ENCODE data around the gene GFOD2.
A peak's percentile ranks its signal among the peaks of the same experiment; 100 is the strongest.
"Not testable (repeated sequence)": the region's sequence is repeated elsewhere in the genome, so short reads cannot be mapped to it uniquely, and the experiment has no call there.

The GFOD2 gene, protein sequence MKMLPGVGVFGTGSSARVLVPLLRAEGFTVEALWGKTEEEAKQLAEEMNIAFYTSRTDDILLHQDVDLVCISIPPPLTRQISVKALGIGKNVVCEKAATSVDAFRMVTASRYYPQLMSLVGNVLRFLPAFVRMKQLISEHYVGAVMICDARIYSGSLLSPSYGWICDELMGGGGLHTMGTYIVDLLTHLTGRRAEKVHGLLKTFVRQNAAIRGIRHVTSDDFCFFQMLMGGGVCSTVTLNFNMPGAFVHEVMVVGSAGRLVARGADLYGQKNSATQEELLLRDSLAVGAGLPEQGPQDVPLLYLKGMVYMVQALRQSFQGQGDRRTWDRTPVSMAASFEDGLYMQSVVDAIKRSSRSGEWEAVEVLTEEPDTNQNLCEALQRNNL

DNA sequence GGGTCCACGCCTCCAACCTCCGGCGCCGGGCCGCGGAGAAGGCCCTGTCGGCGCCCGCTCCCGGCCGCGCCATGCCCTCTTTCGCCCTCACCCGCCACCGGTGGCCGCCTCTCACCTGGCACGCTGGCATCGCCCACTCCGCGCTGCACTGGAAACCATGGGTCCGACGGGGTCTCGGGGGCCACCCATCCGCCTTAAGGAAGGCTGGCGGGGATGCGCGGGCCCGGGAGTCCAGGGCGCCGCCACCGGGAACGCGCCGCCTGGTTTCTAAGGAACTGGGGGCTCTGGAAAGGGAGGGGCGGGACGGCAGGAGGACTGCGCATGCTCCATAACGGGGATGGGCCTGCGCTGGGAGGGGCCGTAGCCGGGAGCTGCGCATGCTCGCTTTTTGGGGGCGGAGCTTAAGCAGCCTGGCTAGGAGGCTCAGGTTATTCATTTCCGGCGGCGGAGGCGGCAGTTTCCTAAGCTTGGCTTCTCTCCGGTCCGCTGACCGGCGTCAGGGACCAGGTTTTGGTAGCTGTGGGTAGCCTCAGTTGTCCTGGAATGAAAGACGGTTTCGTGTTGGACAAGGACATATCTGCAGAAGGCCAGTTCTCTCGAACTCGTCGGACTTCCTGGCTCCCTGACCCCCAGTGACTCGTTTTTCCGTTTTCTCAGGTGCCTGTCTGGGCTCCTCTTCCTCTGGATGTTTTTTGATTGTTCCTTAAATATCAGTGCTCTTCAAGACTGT is at the start of gene GFOD2:
TSS of gene GFOD2 (minus strand) at position 269 of the 730 bp plus-strand sequence. CDS start 33,601 bp downstream, outside the sequence.
- peak; percentile 78 to 88 for DNase-seq

DNA sequence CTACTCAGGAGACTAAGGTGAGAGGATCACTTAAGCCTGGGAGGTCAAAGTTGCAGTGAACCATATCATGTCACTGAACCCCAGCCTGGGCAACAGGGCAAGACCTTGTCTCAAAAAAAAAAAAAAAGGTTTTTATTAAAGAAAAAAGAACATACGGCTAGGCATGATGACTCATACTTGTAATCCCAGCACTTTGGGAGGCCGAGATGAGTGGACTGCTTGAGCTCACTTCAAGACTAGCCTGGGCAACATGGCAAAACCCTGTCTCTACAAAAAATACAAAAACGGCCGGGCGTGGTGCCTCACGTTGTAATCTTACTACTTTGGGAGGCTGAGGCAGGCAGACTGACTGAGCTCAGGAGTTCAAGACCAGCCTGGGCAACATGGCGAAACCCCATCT is 48.8 kb upstream of the GFOD2 start:
- DNase-seq: no peak

DNA sequence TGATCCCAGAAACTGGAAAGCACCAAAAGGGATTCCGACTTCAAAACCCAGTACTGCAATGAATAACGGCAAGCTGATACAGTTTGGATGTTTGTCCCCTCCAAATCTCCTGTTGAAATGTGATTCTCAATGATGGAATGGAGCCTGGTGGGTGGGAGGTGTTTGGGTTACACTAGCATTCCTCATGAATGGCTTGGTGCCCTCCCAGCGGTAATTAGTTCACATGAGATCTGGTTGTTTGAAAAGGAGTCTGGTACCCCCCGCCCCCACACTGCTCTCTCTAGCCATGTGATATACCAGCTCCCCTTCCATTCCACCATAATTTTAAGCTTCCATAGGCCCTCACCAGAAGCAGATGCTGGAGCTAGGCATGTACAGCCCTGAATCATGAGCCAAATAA is 47.2 kb upstream of the GFOD2 start:
- DNase-seq: no peak

DNA sequence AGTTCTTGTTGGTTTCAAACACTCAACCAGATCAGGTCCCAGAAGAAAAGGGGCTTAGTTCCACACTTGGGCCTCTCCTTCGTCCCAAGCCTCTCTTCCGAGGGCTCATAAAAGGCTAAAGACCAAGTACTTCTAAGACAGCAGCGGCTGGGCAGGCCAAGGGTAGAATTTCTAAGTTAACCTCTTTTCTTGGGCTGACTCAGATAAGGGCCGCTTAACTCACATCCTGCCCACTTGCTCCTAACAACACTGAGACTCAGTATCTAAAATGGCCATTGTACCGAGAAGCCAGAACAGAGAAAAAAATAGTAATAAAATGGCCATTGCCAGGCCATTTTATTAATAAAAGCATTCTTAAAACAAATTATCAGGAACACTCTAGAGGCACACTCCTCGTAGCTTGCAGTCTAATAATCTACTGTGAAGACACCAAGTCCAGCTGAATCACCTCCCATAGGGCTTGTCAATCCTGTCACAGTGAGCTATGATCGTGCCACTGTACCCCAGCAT is 45.1 kb upstream of the GFOD2 start:
- no peak for DNase-seq

DNA sequence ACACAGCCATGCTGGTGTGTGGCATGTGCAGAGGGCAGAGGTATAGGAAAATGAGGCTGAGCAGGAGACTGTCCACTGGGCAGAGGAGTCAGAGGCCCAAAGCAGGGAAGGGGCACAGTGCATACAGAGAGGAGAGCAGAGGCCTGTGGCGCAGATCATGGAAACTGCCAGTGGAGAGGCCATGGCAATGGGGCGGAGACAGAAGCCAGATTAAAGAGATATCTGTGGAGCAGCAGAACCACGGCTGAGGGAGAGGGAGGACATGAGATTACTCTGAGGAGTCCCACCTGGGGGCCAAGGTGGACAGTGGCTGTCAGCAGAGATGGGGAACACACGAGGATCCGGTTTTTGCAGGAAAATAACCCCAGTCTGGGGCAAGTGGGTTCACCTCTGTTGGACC is 44.0 kb upstream of the GFOD2 start:
- DNase-seq: no peak

DNA sequence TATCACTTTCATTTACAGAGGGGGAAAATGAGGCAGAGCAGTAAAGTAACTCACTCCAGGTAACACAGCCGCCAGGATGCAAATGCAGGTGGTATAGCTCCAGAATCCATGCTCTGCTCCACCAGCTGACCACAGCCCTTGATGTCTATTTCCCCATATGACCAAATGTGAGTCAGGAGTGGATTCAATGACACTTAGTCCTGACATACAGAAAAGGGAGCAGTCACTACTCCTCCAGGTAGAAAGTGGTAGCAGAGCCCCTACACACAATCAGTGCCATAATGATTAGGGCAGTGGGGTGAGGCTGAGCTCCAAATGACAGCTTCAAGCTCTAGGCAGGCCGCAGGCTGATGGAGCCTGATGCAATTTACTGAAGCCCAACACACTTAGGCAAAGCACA is 43.3 kb upstream of the GFOD2 start:
- no peak for DNase-seq

DNA sequence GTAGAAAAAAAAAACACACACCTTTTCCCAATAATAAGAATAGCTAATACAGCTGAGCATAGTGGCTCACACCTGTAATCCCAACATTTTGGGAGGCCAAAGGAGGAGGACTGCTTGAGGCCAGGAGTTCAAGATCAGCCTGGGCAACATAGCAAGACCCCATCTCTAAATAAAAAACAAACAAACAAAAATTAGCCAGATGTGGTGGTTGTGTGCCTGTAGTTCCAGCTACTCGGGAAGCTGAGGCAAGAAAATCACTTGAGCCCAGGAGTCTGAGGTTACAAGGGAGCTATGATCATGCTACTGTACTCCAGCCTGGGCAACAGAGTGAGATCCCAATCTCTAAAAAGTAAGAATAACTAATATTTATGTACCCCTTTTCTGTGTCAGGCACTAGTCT is 42.8 kb upstream of the GFOD2 start:
- DNase-seq: no peak

DNA sequence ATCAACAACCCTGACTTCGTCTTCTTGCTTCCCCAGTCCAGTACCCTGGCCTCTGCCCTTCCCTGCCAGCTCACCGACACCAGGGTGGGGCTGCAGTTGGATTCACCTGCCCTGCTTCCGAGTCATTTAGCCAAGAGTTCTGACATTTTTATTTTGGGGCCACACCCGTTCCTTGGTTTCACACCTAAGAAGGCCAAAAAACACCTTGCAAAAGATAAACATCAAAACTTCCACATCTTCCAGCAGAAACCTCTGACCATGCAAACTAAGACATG is 41.8 kb upstream of the GFOD2 start:
- DNase-seq: no peak

DNA sequence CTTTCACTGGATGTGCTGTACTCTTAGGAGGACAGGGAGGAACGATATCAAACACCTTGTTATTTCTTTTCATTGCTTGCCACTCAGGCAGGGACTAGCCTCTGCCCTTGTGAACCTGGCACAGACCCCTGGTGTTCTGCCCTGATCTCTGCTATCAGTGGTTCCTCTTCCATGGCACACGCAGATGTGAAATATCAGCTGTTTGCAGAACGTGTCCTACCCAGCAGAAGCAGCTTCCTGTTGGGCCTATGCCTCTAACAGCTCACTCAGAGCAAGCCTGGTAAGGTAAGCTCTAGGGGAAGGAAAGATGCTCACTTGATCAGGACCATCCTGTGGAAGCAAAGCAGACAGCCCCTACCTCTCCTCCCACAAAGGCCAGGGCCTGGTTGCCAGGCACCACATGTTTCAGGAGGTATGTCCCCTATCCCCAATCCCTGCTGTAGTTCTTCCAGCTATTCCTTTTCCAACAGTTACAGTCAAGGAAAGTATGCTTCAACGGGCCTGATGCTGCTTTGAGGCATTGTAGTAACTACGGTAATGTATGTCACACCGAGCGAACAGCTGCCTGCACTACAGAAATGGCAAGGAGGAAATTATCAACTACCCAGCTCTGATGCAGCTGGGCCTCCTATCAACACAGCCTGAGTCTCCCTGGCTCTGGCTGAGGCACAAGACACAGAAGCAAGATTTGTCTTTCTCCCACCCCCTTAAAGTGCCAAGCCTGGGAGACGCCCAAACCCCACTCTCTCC is 41.3 kb upstream of the GFOD2 start:
- no peak for DNase-seq

DNA sequence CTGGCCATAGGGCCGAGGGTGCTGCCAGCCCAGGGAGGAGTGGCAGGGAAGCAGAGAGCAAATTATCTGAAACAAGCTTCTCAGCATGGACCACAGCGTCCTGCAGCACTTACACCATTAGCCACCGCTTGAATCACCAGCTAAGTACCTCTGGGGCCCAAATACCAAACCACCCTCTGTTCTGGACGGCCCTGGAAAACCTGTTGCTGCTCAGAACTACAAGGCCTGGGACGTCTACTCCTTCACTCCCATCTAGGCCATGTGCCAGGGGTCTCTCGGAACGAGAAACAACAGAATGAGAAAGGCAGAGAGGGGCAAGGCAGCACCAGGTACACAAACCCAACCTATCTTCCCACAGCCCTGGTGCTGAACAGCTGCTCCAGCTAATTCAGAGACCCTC is 39.9 kb upstream of the GFOD2 start:
- DNase-seq: no peak

DNA sequence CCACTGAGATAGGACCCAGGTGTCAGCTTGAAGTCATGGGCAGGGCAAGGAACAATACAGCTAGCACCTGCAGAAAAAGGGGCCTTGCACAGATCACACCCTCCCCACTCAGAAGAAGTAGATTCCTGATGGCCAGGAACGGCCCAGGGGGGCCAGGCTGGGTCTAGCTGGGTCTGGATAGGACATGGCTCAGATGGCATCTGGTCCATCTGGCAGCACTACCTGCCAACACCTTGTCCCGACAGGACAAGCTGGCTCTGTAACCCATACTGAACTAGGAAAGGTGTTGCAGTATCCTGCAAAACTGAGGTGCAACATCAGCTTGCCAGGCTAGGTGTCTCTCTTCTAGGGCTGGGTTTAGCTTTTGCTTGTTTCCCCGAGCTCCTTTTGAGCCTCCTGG is 38.9 kb upstream of the GFOD2 start:
- DNase-seq: no peak

DNA sequence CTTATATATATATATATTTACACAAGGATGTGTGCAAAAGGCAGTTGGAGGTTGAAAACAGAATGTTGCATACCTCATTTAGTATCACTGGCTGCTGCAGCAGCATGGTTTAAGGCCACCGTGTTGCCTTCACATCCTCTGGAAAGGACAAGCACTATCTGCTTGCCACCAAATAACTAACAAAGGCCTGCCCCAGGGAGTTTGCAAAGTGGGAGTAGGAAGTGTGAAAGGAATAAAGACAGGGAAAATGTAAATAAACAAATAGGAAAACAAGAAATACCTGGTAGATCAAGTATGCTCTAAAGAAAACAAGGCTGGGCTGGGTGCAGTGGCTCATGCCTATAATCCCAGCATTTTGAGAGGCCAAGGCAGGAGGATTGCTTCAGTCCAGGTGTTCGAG is 33.5 kb upstream of the GFOD2 start:
- DNase-seq: no peak

DNA sequence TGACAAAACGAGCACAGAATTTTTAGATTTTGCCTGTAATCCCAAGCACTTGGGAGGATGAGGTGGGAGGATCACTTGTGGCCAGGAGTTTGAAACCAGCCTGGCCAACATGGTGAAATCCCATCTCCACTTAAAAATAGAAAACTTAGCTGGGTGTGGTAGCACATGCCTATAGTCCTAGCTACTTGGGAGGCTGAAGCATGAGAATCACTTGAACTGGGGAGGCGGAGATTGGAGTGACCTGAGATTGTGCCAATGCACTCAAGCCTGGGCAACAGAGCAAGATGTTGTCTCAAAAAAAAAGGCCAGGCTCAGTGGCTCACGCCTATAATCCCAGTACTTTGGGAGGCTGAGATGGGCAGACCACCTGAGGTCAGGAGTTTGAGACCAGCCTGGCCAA is 32.2 kb upstream of the GFOD2 start:
- DNase-seq: not testable (repeated sequence)

DNA sequence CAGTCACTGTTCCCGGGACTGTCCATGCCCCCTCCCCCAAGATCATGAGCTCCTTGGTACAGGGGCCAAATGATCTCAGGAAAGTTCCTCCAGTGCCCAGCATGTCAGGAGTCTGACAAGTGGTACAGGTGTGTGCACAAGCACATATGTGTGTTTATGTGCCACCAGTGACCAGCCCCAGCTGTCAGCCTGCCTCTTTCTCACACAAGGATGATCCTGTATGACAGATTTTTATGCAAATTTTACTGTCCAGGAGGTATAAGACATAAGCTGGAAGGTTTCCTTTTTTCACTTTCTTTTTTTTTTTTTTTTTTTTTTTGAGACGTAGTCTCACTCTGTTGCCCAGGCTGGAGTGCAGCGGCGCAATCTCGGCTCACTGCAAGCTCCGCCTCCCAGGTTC is 31.4 kb upstream of the GFOD2 start:
- DNase-seq: no peak

DNA sequence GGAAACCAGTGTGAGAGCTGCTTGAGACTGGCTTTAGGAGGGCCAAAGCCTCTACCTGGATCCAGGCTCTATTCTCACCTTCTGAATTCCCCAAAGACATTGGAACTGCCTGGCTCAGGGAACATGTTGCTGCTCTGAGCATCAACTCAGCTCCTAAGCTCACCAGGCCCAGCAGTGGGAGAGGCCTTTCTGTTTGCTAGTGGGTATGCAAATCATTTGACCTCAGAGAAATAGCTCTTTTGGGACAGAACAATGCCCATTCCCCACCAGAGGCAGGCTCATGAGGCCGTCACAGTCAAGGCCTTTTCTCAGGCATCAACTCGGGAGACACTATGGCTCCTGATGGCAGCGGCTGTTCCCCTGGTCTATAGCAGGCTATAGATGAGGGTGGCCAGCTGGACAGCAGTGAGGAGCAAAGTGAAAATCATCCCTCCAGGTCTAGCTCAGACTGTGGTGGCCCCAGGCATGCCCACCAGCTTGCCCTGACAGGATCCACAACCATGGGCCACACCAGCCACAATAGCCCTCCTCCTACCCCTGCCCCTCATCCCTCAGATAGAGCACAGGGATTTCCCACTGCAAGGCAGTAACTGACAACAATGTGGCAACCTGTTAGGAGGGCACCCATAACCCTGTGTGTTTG is 30.4 kb upstream of the GFOD2 start:
- no peak for DNase-seq

DNA sequence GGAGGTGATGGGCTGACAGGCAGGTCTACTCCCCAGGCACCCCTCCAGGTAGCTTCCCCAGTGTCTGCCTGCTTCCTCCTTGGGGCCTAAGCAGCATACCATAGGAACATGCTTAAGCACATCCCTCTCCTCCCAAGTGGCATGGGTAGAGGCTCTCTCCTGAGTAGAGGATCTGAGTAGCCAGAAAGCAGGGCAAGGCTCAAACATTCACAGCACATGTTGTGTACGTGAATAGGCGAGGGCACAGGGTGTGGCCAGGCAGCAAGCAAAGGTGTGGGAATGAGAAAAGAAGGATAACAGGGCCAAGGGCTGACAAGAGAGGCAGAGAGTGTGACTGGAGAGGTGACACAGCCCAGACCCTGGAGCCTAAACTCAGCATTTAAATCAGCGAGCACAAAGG is 29.7 kb upstream of the GFOD2 start:
- no peak for DNase-seq

DNA sequence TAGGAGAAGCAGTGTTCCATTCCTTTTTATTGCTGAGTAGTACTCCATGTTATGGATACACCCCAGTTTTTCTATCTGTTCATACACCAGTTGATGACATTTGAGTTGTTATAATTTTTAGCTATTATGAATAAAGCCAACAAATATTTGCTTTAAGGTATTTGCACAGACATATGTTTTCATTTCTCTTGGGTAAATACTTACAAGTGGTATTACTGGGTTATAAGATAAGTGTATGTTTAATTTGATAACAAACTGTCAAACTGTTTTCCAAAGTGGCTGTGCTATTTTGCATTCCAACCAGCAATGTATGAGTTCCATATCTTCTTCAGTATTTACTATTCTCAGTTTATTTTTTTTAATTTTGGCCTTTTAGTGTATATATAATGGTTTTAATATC is 27.7 kb upstream of the GFOD2 start:
- DNase-seq: no peak

DNA sequence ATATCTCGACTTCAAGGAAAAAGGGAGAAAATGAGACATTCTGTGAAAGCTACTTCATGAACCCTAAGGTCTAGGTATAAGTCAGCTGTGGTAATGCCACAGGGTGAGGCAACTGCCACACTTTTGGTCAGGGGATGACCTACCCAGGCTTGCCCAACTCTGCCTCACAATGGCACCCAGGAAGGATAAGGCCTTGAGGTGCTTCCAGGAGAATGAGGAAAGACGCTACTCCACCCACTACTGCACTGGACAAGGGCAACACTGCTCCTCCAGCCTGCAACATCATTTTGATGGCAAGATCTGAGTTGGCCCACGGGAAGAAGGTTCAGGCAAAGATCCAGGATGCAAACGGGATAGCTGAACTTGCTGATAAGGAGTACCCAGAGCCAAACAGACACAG is 22.0 kb upstream of the GFOD2 start:
- no peak for DNase-seq

DNA sequence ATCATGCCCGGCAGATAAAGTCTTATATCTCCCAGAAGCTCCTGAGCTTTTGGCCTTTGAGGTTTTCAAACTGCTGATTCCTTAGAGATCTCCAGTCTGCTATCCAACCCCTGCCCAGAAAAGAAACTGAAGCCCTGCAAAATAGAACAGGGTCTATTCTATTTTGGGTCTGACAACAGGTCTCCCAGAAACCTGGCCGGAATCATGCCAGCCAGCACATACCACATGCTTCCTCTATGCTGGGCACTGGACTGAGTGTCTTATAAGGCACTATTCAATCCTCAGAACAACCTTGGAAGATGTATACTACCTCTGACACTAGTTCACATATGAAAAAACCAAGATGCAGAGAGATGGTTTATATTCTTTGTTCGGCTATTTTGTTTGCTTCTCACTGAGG is 21.3 kb upstream of the GFOD2 start:
- no peak for DNase-seq

DNA sequence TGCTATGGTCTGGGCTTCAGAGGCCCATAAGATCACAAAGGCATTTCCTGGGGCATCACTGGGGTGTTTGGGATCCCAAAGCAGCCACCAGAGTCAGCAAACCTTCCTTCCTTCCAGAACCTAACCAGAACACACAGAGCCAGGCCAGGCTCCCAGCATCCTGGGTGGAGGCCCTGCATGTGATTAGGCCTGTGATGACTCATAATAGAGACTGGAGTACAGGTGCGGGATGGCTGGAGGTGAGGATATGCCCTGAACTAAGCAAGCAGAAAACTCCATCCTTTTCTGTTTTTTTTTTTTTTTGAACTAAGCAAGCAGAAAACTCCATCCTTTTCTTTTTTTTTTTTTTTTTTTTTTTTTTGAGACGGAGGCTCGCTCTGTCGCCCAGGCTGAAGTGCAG is 17.7 kb upstream of the GFOD2 start:
- DNase-seq: no peak

DNA sequence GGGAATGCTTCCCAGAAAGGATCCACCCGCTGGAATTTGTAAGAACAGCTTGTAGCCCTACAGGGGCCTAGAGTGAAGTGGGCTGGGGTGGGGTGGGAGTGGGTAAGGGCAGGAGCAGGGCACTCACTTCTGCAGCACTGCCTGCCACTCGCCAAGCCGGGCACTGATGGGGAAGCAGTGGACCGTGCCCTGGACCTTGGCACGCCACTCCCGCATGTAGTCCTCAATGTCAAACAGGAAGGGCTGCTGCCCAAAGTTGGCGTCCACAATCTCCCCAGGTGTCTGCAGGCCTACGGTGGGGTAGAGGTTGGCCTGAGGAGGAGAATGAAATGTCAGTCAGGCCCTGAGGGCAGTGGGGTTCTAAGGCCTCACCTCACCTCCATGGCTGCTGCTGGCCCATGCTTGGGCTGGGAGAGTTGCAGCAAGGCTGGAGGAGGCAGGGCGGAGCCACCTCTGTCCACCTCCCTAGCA is 15.7 kb upstream of the GFOD2 start:
- DNase-seq: no peak

DNA sequence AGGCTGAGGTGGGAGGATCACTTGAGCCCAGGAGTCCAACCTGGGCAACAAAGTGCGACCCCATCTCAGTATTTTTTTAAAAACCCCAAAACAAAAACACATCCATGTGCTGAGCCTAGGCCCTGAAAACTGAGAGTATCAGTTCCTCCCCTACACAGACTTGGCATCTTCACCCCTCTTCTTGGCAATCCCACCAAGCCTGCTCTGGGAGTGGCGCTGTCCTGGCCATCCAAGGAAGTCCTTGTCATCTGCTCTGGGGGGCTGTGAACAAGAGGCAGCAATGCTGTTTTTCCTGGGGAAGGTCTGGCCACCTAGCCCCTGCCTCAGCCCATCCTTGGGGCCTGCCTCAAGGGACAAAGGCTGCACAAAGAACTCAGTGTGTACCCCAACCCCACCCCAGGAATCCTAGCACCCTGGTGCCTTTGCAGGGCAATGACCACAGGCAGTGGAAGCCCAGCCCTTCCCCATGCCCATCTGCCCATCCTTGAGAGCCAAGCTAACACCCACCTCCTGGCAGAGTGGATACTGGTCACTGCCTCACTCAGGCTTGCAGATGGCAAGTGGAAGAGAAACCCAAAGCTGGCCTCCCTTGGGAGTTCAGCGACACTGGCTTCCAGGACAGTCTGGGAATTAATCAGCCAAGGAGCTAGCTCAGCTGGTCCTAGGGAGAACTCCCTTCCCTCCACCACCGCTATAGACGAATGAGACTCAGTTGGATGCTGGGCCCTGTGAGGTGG is 14.8 kb upstream of the GFOD2 start:
- no peak for DNase-seq

DNA sequence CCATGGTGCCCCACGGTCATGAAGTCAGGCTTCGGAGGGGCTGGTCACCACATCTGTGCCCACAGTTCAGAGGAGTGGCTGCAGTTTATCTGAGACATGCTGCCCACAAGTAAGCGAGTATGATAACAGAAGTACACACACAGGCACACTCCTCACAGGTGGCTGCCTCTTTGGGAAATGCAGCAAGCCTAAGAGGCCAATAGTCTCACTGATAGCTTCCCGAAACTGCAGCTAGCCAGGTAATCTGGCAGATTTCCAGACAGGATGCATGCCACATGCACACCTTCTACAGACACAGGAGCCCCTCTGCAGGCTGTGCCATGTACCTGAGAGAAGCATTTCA is 12.6 kb upstream of the GFOD2 start:
- no peak for DNase-seq

Data from NCI-H1930 (cell line).